WI38 (cell line): ENCODE data around the gene GZF1.

Source experiments
- H3K4me3 ChIP-seq: 2 replicates; pipeline ENCODE4 v1.5.1; 2011; ENCODE audit warnings: low read depth, mild to moderate bottlenecking, control low read depth, low read length
- TF ChIP-seq, protein P1 (sequence below): IDR thresholded peaks from 2 replicates; pipeline ENCODE4 v1.5.1; 2012; ENCODE audit warnings: low read depth, mild to moderate bottlenecking, control low read depth, low read length

The GZF1 gene

GRCh38 chr20:23420943-23421931, 59.3 kb downstream of the GZF1 start, which contains the start of gene NAPB:
TSS of gene NAPB (minus strand) at chr20:23421488. CDS start at chr20:23421402, 86 bp downstream.
- H3K4me3 ChIP-seq, result peak within 1 kb of the TSS; percentile 90
- TF ChIP-seq, protein P1, sequence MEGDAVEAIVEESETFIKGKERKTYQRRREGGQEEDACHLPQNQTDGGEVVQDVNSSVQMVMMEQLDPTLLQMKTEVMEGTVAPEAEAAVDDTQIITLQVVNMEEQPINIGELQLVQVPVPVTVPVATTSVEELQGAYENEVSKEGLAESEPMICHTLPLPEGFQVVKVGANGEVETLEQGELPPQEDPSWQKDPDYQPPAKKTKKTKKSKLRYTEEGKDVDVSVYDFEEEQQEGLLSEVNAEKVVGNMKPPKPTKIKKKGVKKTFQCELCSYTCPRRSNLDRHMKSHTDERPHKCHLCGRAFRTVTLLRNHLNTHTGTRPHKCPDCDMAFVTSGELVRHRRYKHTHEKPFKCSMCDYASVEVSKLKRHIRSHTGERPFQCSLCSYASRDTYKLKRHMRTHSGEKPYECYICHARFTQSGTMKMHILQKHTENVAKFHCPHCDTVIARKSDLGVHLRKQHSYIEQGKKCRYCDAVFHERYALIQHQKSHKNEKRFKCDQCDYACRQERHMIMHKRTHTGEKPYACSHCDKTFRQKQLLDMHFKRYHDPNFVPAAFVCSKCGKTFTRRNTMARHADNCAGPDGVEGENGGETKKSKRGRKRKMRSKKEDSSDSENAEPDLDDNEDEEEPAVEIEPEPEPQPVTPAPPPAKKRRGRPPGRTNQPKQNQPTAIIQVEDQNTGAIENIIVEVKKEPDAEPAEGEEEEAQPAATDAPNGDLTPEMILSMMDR, result peak; percentile 37
